Right hindlimb (tissue), 1 donor: Measurements from ENCODE around the gene SLC38A1.
"Not testable (repeated sequence)": the region's sequence is repeated elsewhere in the genome, so short reads cannot be mapped to it uniquely, and the experiment has no call there.

Experiments used
- DNase-seq: peaks from one replicate; pipeline ENCODE4 v3.0.0-alpha.2; 2018

Gene SLC38A1

GRCh38 chr12:46268583-46269428 lies at the start of gene SLC38A1:
SLC38A1 (minus strand) TSS chr12:46269043; CDS start chr12:46239800, 29,243 bp downstream.
- peak; percentile 84 for DNase-seq

- no peak for DNase-seq
These were observed 49.2 kb upstream of the SLC38A1 start for GRCh38 chr12:46318037-46318436.

GRCh38 chr12:46304070-46304469 lies 35.2 kb upstream of the SLC38A1 start:
- no peak for DNase-seq

- DNase-seq: no peak
These were observed 34.3 kb upstream of the SLC38A1 start for GRCh38 chr12:46303039-46303666.

- peak; percentile 82 for DNase-seq
These were observed 32.1 kb upstream of the SLC38A1 start for GRCh38 chr12:46300910-46301309.

DNA sequence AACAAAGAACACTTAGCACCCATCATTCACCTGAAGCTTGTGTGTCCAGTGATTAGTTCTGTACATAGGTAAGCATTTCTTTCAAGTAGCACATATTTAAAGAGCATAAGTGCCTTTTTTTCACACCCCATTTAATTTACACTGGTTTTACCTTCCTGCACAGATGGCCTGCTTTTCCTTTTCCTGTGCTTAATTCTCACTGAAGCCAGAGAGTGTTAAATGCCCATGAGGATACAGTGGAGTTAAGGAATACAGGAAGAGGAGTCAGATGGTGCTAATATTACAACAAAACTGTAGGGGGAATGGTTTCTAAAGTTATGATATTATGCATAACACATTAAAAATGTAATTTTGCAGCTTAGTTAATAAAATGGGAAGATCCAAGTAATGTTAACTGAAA lies 31.0 kb upstream of the SLC38A1 start:
- DNase-seq: no peak

GRCh38 chr12:46298261-46298660 lies 29.4 kb upstream of the SLC38A1 start:
- no peak for DNase-seq

- DNase-seq: no peak
These were observed 28.0 kb upstream of the SLC38A1 start for GRCh38 chr12:46296822-46297221.

GRCh38 chr12:46292754-46293402 lies 24.0 kb upstream of the SLC38A1 start:
- DNase-seq: no peak

DNA sequence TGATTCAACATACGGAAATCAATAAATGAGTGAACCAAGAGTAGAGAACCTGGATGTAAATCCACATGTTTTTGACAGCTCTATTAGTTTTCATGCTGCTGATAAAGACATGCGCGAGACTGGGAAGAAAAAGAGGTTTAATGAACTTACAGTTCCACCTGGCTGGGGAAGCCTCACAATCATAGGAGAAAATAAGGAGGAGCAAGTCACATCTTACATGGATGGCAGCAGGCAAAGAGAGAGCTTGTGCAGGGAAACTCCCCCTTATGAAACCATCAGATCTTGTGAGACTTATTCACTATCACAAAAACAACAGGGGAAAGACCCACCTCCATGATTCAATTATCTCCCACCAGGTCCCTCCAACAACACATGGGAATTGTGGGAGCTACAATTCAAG lies 23.1 kb upstream of the SLC38A1 start:
- not testable (repeated sequence) for DNase-seq

DNA sequence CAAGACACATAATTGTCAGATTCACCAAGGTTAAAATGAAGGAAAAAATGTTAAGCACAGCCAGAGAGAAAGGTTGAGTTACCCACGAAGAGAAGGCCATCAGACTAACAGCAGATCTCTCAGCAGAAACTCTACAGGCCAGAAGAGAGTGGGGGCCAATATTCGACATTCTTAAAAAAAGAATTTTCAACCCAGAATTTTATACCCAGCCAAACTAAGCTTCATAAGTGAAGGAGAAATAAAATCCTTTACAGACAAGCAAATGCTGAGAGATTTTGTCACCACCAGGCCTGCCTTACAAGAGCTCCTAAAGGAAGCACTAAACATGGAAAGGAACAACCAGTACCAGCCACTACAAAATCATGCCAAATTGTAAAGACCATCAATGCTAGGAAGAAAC lies 16.3 kb upstream of the SLC38A1 start:
- DNase-seq: not testable (repeated sequence)

DNA sequence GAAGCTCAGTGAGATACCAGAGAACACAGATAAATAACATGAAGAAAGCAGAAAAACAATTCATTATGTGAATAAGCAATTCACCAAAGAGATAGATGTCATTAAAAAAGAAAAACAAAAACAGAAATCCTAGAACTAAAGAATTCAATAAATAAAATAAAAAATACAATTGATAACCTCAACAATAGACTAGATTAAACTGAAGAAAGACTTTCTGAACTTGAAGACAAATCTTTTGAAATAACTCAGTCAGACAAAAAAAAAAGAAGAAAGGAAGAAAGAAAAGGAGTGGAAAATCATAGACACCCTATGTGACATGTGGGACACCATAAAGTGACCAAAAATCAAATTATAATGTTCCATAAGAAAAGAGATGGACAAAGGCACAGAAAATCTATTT lies 14.0 kb upstream of the SLC38A1 start:
- DNase-seq: no peak

GRCh38 chr12:46276756-46277155 lies 7.9 kb upstream of the SLC38A1 start:
- no peak for DNase-seq

DNA sequence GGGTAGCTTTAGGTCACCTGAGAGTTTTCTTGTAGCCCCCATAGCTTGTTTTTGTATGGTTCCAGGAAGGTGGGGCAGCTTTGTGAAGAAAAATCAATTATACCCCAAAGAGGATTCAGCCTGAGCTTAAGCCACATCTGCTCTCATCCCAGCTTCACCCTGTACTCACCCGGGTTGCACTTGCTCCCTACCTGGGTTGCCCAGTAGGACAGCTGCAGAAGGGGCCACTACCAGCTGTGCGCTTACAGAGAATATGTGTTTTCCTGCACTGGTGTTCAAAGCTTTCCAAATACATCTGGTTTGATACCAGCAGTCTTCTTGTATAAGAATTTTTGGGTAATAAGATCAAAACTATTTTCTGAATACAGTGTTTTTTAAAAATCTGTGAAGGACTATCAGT lies 3.0 kb upstream of the SLC38A1 start:
- no peak for DNase-seq

DNA sequence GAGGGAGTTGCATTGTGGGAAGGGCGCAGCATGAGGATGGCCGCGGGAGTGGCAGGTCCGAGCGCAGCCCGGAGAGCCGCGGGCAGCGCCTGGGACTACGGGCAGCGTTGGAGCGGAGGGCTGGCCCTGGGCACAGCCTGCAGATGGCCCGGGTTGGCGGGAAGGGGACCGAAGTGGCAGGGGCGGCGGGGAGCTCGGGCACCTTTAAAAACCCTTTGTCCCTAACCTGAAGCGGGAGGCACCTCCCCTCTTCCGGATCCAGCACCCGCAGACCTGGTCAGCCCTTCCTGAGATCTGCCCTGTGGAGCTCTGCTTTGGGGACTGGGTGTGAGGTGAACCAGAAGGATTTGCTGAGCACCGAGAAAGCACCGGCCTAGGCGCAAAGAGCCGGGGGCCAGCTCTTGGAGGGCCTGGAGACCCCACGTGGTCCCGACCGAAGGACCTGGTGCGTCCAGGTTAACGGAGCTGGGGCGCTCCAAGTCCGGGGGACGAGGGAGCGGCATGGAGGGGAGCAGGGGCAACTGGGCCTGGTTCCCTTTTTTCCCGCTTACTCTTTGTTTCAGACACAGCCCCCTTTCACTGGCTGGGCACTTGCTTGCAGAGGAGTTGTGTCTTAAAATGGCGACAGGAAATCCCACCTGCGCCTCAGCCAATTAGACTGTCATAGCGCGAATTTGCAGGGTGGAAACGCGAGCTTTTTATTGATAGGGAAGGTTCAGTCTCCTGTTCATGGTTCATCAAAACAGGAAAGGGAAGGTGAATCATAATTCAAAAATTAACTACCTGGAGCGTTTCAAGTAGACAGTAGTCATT lies 792 bp upstream of the SLC38A1 start:
- no peak for DNase-seq

- DNase-seq: peak; percentile 36
These were observed 839 bp downstream of the SLC38A1 start for GRCh38 chr12:46267825-46268582.

- DNase-seq: no peak
These were observed 1.3 kb downstream of the SLC38A1 start for GRCh38 chr12:46267575-46267824.

GRCh38 chr12:46266869-46267574 lies 1.8 kb downstream of the SLC38A1 start:
- peak; percentile 79 for DNase-seq

GRCh38 chr12:46266382-46266791 lies 2.5 kb downstream of the SLC38A1 start:
- DNase-seq: no peak

DNA sequence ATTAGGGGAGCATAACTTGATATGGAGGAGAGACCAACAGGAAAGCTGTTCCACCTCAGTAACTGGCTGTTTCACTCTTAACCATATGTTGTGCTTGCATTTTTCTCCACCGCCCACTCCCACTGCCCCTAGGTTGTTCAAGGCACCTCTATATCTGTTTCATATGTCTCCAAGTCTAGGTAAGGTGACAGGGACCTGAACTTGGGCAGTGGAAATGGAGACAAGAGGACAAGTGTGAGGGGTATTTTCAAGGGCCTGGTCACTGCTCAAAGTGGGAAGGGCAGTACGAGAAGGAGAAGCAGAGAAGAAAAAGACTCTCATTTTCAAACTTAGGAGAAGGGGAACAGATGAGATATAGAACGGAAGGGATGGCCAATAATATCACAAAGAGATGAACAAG lies 3.1 kb downstream of the SLC38A1 start:
- DNase-seq: no peak

- no peak for DNase-seq
These were observed 3.7 kb downstream of the SLC38A1 start for GRCh38 chr12:46265102-46265501.

- no peak for DNase-seq
These were observed 4.8 kb downstream of the SLC38A1 start for GRCh38 chr12:46264057-46264456.
